Erythroblast (primary cell): ENCODE results near the gene EIF3L.

Experiments used
- GATA1 ChIP-seq: IDR thresholded peaks from 2 replicates; pipeline ENCODE4 v1.6.1; 2011; ENCODE audit warnings: low read depth, mild to moderate bottlenecking, control low read depth, low read length, moderate library complexity
- POLR2A ChIP-seq: IDR thresholded peaks from 2 replicates; pipeline ENCODE4 v1.6.1; 2011; ENCODE audit warnings: mild to moderate bottlenecking, low read length

- TF ChIP-seq POLR2A (no peak), GATA1 (no peak)
These were observed 5.5 kb upstream of the EIF3L start for GRCh38 chr22:37843741-37844089.
